ENCODE measurements around the gene CDH24. TPM values are rescaled to one million over a fixed set of nuclear protein-coding genes. Genes with fewer than 3 reads are reported as not detected.

CDH24 gene
- total RNA-seq, 1 experiment from 2014 or later, result 17.9 TPM

DNA sequence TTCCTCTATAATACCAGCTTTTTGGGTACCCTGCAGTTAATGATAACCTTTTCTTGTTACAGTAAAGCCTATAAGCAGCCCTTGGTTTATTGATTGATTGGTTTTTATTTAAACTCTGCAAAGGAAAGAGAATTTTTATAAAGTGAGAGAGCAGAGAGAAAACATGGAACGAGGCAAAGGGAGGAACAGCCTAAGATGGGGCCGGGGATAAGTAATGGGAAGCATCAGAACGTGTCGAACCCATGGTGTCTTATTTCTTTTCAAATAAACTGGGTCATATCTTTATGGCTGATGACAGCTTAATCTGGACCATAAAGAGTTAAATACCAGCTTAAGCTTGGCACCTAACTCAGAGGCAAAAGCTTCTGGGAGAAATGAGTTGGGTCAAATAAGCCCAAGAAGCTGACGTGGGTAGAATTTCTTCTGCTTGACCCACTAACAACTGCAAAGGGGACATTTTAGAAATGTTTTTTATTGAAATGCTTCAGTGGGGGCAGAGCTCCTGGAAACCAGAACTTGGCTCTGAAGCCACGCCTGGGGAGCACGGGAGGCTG is 35.4 kb downstream of the CDH24 start:
- ChIA-PET POLR2A (no interaction called here), CTCF (interaction anchor here (0.7 to 3.9 kb wide), 6 partner anchors 9 to 58 kb away, joined by 3 to 24 read pairs (median 4); no protein-coding TSS in a partner anchor)
- Mint-ChIP-seq H3K4me3 (no peak overlapping the region), H3K9me3 (no peaks in the 10 kb centered on the region), H3K27ac (peak overlapping the region; percentile 93; the same call in 1 of the 2 replicates), H3K27me3 (ENCODE audit: low read depth) (no peaks in the 10 kb centered on the region), H3K4me1 (peaks cover 16% of the 10 kb centered on the region), H3K36me3 (peaks cover 19% of the 10 kb centered on the region)
- DNase-seq (ENCODE audit: low spot score), result no peak
- no peak for ATAC-seq
- no peak for TF ChIP-seq EMX1 (CRISPR knock-in tag; IDR thresholded peaks at IDR 0.05)
- no peak for TF ChIP-seq NFATC4 (CRISPR knock-in tag; IDR thresholded peaks at IDR 0.05)
- no peak for TF ChIP-seq MAX (CRISPR knock-in tag; IDR thresholded peaks at IDR 0.05)
- TF ChIP-seq MYBL2 (CRISPR knock-in tag; IDR thresholded peaks at IDR 0.05), result no peak
- TF ChIP-seq HMGA2 (CRISPR knock-in tag; IDR thresholded peaks at IDR 0.05), result no peak
- TF ChIP-seq, protein P1, sequence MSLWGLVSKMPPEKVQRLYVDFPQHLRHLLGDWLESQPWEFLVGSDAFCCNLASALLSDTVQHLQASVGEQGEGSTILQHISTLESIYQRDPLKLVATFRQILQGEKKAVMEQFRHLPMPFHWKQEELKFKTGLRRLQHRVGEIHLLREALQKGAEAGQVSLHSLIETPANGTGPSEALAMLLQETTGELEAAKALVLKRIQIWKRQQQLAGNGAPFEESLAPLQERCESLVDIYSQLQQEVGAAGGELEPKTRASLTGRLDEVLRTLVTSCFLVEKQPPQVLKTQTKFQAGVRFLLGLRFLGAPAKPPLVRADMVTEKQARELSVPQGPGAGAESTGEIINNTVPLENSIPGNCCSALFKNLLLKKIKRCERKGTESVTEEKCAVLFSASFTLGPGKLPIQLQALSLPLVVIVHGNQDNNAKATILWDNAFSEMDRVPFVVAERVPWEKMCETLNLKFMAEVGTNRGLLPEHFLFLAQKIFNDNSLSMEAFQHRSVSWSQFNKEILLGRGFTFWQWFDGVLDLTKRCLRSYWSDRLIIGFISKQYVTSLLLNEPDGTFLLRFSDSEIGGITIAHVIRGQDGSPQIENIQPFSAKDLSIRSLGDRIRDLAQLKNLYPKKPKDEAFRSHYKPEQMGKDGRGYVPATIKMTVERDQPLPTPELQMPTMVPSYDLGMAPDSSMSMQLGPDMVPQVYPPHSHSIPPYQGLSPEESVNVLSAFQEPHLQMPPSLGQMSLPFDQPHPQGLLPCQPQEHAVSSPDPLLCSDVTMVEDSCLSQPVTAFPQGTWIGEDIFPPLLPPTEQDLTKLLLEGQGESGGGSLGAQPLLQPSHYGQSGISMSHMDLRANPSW (CRISPR knock-in tag; conservative IDR thresholded peaks at IDR 0.05; ENCODE audit: low read depth), result no peak
- no peak for TF ChIP-seq ZNF423 (CRISPR knock-in tag; IDR thresholded peaks at IDR 0.05)
- TF ChIP-seq TCF7 (CRISPR knock-in tag; IDR thresholded peaks at IDR 0.05; ENCODE audit: low read depth), result no peak
- TF ChIP-seq, protein P2, sequence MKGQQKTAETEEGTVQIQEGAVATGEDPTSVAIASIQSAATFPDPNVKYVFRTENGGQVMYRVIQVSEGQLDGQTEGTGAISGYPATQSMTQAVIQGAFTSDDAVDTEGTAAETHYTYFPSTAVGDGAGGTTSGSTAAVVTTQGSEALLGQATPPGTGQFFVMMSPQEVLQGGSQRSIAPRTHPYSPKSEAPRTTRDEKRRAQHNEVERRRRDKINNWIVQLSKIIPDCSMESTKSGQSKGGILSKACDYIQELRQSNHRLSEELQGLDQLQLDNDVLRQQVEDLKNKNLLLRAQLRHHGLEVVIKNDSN (CRISPR knock-in tag; IDR thresholded peaks at IDR 0.05), result no peak
- TF ChIP-seq SMAD4 (CRISPR knock-in tag; IDR thresholded peaks at IDR 0.05), result no peak
- no peak for TF ChIP-seq RELA (CRISPR knock-in tag; IDR thresholded peaks at IDR 0.05; ENCODE audit: borderline replicate concordance)
- no peak for TF ChIP-seq NR2C2 (CRISPR knock-in tag; IDR thresholded peaks at IDR 0.05)
- no peak for TF ChIP-seq GABPB1 (CRISPR knock-in tag; IDR thresholded peaks at IDR 0.05)
- TF ChIP-seq FOXJ3 (CRISPR knock-in tag; IDR thresholded peaks at IDR 0.05; ENCODE audit: borderline replicate concordance), result no peak

GRCh38 chr14:23021434-23021833 is 35.9 kb downstream of the CDH24 start:
- no peak overlapping the region for H3K4me3 Mint-ChIP-seq
- peak overlapping the region; percentile 93 for H3K27ac Mint-ChIP-seq
- ATAC-seq, result no peak
- DNase-seq (ENCODE audit: low spot score), result no peak
- ChIA-PET CTCF (interaction anchor here (0.7 to 3.9 kb wide), 7 partner anchors 8 to 57 kb away, joined by 3 to 24 read pairs (median 4); partner anchors contain the start of gene AJUBA), POLR2A (interaction anchor here (1.0 kb wide), 1 partner anchor 22 kb away, joined by 3 read pairs; no protein-coding TSS in a partner anchor)
- TF ChIP-seq MAX (CRISPR knock-in tag; IDR thresholded peaks at IDR 0.05) (no peak), ERG (CRISPR knock-in tag; IDR thresholded peaks at IDR 0.05) (no peak), FOXP1 (CRISPR knock-in tag; IDR thresholded peaks at IDR 0.05; ENCODE audit: borderline replicate concordance) (no peak), ZNF232 (CRISPR knock-in tag; IDR thresholded peaks at IDR 0.05) (no peak), ESRRA (CRISPR knock-in tag; IDR thresholded peaks at IDR 0.05; ENCODE audit: borderline replicate concordance) (no peak), NR1H2 (CRISPR knock-in tag; IDR thresholded peaks at IDR 0.05) (no peak)
- peaks cover 19% of the 10 kb centered on the region for H3K36me3 Mint-ChIP-seq
- H3K27me3 Mint-ChIP-seq (ENCODE audit: low read depth), result no peaks in the 10 kb centered on the region
- H3K9me3 Mint-ChIP-seq, result no peaks in the 10 kb centered on the region
- H3K4me1 Mint-ChIP-seq, result peaks cover 16% of the 10 kb centered on the region

Data from WTC11 (cell line).